Suprapubic skin (tissue), 4 donors: ENCODE results near the gene CD3G.

ENCODE experiments used
- CTCF ChIP-seq, 2 donors: fragments of 200-600 bp in 1 of 2; fragments of 450-650 bp in 1 of 2; sonication (generic) in 1 of 2; IDR thresholded peaks; one replicate each; pipeline ENCODE4 v1.5.1; 2016 to 2019; ENCODE audit warnings: antibody characterized with exemption in 2 of 2, mild to moderate bottlenecking in 1 of 2, moderate library complexity in 1 of 2
- POLR2A ChIP-seq, 2 donors: fragments of 450-650 bp; IDR thresholded peaks; one replicate each; pipeline ENCODE4 v1.6.1; 2017; ENCODE audit warnings: antibody characterized with exemption in 2 of 2, mild to moderate bottlenecking in 2 of 2, moderate library complexity in 2 of 2
- POLR2AphosphoS5 ChIP-seq, 3 donors: sonication (generic); formaldehyde crosslinking; IDR thresholded peaks; one replicate each; pipeline ENCODE4 v1.6.1; 2017; ENCODE audit warnings: antibody characterized with exemption in 3 of 3

DNA sequence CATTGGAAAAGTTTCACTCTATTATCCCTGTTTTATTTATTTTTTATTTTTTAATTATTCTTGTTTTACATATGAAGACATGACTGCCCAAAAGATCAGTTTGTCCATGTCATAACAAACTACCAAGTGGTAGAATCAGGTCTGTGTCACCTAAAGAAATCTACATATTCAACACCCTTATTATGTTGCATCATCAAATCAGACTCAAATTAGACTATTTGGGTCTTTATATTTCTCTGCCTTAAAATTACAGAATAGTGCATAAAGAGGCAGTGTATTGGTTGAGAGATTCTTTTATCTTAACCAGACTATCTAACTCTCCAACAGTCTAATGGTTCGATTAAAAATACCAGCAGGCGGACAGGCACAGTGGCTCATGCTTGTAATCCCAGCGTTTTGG lies 38.8 kb downstream of the CD3G start:
- TF ChIP-seq CTCF (IDR thresholded peaks at IDR 0.05): no peak
- TF ChIP-seq POLR2AphosphoS5 (IDR thresholded peaks at IDR 0.05): no peak
- no peak for TF ChIP-seq POLR2A (IDR thresholded peaks at IDR 0.05)
